HG02840 (cell line): ENCODE data around the gene GFI1B.
"Not testable (repeated sequence)": the region's sequence is repeated elsewhere in the genome, so short reads cannot be mapped to it uniquely, and the experiment has no call there.

Source experiments
- ATAC-seq: cut with Tn5 transposase; IDR thresholded peaks from one replicate; pipeline ENCODE4 v1.9.1; 2021; ENCODE audit warnings: mild to moderate bottlenecking, moderate library complexity, moderate number of reproducible peaks; ENCODE audit not compliant: unreplicated experiment, low FRiP score

Gene GFI1B

GRCh38 chr9:132965478-132965877, 13.0 kb upstream of the GFI1B start:
- ATAC-seq: no peak

DNA sequence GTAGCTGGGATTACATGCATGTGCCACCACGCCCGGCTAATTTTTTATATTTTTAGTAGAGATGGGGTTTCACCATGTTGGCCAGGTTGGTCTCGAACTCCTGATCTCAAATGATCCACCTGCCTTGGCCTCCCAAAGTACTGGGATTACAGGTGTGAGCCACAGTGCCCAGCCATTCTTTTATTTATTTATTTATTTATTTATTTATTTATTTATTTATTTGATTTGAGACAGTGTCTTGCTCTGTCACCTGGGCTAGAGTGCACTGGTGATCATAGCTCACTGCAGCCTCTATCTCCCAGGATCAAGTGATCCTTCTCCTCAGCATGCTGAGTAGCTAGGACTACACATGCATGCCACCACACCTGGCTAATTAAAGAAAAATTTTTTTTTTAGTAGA, 10.6 kb upstream of the GFI1B start:
- not testable (repeated sequence) for ATAC-seq

GRCh38 chr9:132969783-132970182, 8.7 kb upstream of the GFI1B start:
- no peak for ATAC-seq

- ATAC-seq: no peak
These were observed 8.0 kb upstream of the GFI1B start for GRCh38 chr9:132970324-132971062.

DNA sequence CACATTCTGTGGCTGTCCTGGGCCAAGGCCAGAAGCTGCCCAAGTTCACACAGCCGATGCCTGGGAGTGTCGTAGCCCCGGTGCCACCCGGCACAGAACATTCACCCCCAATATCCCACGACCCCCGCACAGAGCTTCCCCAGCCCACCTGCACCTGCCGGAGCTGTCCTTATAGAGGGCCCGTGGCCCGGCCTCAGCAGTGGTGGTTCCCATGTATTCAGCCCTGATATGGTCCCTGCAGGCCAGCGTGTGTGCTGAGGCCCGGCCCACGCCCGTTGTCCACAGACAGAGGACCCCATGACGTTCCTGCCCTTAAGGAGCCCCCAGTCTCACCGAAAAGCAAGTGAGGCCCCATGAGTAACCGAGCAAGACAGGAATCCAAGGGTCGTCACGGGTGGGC, 5.3 kb upstream of the GFI1B start:
- no peak for ATAC-seq

- no peak for ATAC-seq
These were observed 4.8 kb upstream of the GFI1B start for GRCh38 chr9:132973713-132974112.

- no peak for ATAC-seq
These were observed 2.5 kb upstream of the GFI1B start for GRCh38 chr9:132975961-132976360.

GRCh38 chr9:132976571-132976970, 1.9 kb upstream of the GFI1B start:
- no peak for ATAC-seq

- ATAC-seq: no peak
These were observed 413 bp upstream of the GFI1B start for GRCh38 chr9:132978112-132978450.

- no peak for ATAC-seq
These were observed 1.7 kb downstream of the GFI1B start for GRCh38 chr9:132980157-132980556.

- no peak for ATAC-seq
These were observed 4.0 kb downstream of the GFI1B start for GRCh38 chr9:132982458-132982857.

DNA sequence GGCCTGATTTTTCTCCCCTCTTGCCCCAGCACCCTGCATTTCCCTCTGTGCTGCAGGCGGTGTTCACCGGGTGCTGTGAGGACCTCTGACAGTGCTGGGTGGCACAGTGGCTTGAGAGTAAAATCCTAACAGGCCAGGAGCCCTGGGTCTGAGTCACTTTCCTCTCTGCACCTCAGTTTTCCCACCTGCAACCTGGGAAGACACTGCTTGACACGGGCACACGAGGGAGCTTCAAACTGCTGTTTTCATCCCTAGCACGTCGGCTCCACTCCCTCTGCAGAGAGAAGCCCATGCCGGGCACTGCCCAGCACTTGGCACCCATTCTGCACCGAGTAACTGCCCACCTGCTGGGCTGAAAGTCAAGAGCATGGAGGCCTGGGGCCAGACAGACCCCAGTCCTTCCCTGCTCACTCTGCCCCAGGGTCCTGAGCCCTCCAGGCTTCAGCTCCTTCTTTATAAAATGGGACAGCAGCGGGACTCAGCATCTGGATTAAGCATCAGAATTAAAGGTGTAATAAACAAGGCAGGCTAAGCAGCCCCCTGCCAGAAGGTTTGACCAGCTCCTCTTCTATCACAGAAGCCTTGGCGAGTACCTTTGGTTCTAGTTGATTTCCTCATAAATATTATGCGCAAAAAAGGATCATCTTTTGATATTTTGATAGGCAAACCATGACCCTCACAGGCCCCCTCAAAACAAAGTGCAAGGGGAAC, 5.2 kb downstream of the GFI1B start:
- ATAC-seq: no peak

DNA sequence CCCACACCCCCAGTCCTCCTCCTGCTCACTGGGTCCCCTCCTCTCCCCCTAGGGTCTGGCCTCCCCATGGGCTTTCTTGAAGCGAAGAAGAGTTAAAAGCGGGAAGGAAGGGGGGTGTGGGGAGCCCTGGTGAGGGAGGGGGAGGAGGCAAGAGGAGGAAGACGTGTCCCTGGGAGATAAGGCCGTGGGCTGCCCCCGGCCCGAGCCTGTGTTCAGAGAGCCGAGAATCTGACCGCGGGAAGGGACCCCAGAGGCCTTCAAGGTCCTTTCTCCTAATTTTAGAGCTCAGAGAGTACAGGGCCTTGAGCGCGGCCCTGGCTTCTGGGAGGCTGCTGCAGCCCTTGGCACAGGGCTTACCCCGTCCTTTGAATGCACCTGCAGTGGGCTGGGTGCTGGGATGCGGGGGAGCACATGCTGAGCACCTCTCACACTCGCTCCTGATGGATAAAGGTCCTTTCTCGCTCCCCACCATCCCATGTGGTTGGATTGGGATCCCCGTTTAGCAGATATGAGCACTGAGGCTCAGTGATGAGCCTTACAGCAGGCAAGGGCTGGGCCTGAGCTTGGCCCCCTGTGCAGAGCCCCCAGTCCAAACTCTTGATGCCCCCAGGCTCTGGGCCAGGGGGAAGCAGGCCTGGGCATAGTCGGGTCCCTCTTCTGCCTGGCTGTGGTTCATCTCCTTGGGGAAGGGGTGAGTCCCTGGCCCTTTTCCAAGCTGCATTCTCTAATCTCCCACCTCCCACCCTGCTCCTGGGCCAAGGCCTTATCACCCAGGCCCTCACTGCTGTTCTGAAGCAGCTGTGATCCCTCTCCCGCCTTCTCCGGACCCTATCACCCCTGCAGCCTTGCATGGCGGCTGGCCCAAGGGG, 5.9 kb downstream of the GFI1B start:
- ATAC-seq: no peak

- no peak for ATAC-seq
These were observed 6.5 kb downstream of the GFI1B start for GRCh38 chr9:132985071-132985350.

GRCh38 chr9:132985489-132985888, 7.0 kb downstream of the GFI1B start:
- no peak for ATAC-seq

GRCh38 chr9:132986114-132986513, 7.6 kb downstream of the GFI1B start:
- ATAC-seq: no peak

DNA sequence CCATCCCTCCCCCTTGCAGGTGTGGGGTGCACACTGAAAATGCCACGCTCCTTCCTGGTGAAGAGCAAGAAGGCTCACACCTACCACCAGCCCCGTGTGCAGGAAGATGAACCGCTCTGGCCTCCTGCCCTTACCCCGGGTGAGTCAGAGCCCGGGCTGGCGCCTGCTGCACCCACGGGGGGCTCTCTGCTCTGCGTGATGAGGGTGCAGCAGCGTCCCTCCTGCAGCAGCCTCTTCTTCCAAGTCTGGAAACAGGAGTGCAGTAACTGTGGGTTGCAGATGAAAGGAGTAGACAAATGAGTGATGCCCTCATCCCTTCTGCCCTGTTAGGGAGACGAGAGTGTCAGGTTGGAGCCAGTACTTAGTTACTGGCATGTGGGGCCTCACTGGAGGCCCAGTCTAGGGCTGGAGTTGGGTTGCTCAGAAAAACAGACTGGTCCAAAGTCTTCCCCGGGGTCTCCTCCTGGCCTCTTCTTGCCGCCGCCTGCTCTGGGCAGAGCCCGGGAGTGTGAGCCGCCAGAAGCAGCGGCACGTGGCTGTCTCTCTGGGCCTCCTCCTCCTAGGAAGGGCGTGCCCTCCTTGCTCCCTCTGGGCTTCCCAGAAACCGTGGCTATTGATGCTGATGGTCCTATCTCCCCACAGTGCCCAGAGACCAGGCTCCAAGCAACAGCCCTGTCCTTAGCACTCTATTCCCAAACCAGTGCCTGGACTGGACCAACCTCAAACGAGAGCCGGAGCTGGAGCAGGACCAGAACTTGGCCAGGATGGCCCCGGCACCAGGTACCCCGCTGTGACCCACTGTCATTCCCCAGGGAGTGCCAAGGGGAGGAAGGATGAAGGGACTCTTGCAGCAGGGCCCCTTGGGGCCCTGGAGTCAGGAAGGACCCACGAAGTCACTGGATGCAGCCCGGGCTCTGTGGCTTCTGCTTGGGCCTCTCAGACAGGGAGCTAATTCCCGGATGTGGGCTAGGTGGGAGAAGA, 8.4 kb downstream of the GFI1B start:
- no peak for ATAC-seq

DNA sequence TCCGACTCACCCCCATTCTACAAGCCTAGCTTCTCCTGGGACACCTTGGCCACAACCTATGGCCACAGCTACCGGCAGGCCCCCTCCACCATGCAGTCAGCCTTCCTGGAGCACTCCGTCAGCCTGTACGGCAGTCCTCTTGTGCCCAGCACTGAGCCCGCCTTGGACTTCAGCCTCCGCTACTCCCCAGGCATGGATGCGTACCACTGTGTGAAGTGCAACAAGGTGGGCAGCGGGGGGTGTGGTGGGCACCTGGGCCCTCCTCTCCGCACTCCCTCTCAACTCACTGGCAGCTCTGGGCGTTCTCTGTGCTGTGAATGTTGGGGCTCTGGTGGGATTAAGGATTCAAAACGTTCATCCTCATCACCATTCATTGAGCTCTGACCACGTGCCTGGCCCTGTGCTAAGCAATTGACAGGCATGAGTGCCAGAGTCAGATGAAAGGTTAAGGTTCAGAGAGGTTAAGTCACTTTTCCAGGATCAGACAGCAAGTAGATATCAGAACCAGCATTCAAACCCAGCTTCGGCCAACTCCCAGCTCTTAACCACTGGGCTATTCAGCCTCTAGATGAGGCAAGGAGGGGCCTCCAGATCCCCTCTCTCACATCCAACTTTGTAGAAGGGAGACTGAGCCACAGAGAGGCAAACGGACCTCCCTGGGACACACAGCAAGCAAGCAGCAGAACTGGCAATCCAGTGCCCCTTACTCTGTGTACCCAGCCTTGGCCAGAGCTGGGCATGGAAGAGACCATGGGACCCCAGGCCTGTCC, 9.9 kb downstream of the GFI1B start:
- no peak for ATAC-seq

DNA sequence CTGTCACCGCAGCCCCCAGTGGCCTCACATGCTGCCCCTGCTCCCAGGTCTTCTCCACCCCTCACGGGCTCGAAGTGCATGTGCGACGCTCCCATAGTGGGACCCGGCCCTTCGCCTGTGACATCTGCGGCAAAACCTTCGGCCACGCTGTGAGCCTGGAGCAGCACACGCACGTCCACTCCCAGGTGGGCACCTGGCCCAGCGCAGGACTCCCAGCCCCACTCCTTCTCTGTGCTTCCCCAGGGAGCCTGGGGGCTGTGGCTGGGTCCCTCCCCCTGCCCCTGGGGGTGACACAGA, 10.5 kb downstream of the GFI1B start:
- ATAC-seq: no peak
